Esophagus squamous epithelium (tissue), 4 donors: ENCODE results near the gene TSC1.
"Not testable (repeated sequence)": the region's sequence is repeated elsewhere in the genome, so short reads cannot be mapped to it uniquely, and the experiment has no call there.

Source experiments
- POLR2A ChIP-seq, 4 donors: fragments of 450-650 bp; IDR thresholded peaks; one replicate each; pipeline ENCODE4 v1.6.1; 2017; ENCODE audit warnings: antibody characterized with exemption in 4 of 4, mild to moderate bottlenecking in 4 of 4, moderate library complexity in 3 of 4
- TF ChIP-seq, protein P1 (sequence below), 6 experiments: fragments of 450-650 bp in 4 of 6; fragments of 200-600 bp in 2 of 6; sonication (generic) in 2 of 6; IDR thresholded peaks; one replicate each; pipeline ENCODE4 v1.5.1; 2016 to 2019; ENCODE audit warnings: antibody characterized with exemption in 6 of 6, mild to moderate bottlenecking in 4 of 6, moderate library complexity in 4 of 6

GRCh38 chr9:132989998-132990557 lies 45.7 kb upstream of the TSC1 start:
- TF ChIP-seq, protein P1, sequence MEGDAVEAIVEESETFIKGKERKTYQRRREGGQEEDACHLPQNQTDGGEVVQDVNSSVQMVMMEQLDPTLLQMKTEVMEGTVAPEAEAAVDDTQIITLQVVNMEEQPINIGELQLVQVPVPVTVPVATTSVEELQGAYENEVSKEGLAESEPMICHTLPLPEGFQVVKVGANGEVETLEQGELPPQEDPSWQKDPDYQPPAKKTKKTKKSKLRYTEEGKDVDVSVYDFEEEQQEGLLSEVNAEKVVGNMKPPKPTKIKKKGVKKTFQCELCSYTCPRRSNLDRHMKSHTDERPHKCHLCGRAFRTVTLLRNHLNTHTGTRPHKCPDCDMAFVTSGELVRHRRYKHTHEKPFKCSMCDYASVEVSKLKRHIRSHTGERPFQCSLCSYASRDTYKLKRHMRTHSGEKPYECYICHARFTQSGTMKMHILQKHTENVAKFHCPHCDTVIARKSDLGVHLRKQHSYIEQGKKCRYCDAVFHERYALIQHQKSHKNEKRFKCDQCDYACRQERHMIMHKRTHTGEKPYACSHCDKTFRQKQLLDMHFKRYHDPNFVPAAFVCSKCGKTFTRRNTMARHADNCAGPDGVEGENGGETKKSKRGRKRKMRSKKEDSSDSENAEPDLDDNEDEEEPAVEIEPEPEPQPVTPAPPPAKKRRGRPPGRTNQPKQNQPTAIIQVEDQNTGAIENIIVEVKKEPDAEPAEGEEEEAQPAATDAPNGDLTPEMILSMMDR (IDR thresholded peaks at IDR 0.05): not testable (repeated sequence)
- TF ChIP-seq POLR2A (IDR thresholded peaks at IDR 0.05): not testable (repeated sequence)
